GM18502 (cell line): Measurements from ENCODE around the gene SOD1.
"Not testable (repeated sequence)": the region's sequence is repeated elsewhere in the genome, so short reads cannot be mapped to it uniquely, and the experiment has no call there.

Experiments used
- ATAC-seq: cut with Tn5 transposase; IDR thresholded peaks from one replicate; pipeline ENCODE4 v1.9.1; 2021; ENCODE audit warnings: mild to moderate bottlenecking; ENCODE audit not compliant: unreplicated experiment, poor library complexity

Gene SOD1

GRCh38 chr21:31659536-31660258 is at the start of gene SOD1:
TSS of gene SOD1 (plus strand) at chr21:31659693. CDS start at chr21:31659770, 77 bp downstream.
- peak; percentile 93 for ATAC-seq

GRCh38 chr21:31611445-31611844 is 48.0 kb upstream of the SOD1 start:
- ATAC-seq = no peak

- ATAC-seq = no peak
Observed at GRCh38 chr21:31612894-31613785, 46.4 kb upstream of the SOD1 start.

GRCh38 chr21:31614705-31615104 is 44.8 kb upstream of the SOD1 start:
- no peak for ATAC-seq

GRCh38 chr21:31616216-31616615 is 43.3 kb upstream of the SOD1 start:
- ATAC-seq = no peak

GRCh38 chr21:31618696-31619430 is 40.6 kb upstream of the SOD1 start:
- ATAC-seq = no peak

- ATAC-seq = no peak
Observed at GRCh38 chr21:31622397-31622796, 37.1 kb upstream of the SOD1 start.

GRCh38 chr21:31623664-31624063 is 35.8 kb upstream of the SOD1 start:
- ATAC-seq = no peak

GRCh38 chr21:31624181-31624580 is 35.3 kb upstream of the SOD1 start:
- no peak for ATAC-seq

GRCh38 chr21:31624961-31625491 is 34.5 kb upstream of the SOD1 start:
- ATAC-seq = no peak

- ATAC-seq = no peak
Observed at GRCh38 chr21:31629972-31630711, 29.4 kb upstream of the SOD1 start.

- not testable (repeated sequence) for ATAC-seq
Observed at GRCh38 chr21:31631881-31632280, 27.6 kb upstream of the SOD1 start.

GRCh38 chr21:31634993-31635392 is 24.5 kb upstream of the SOD1 start:
- ATAC-seq = no peak

- no peak for ATAC-seq
Observed at GRCh38 chr21:31636874-31637273, 22.6 kb upstream of the SOD1 start.

- no peak for ATAC-seq
Observed at GRCh38 chr21:31641416-31641922, 18.0 kb upstream of the SOD1 start.

- no peak for ATAC-seq
Observed at GRCh38 chr21:31644643-31645042, 14.8 kb upstream of the SOD1 start.

- peak; percentile 87 for ATAC-seq
Observed at GRCh38 chr21:31647650-31648049, 11.8 kb upstream of the SOD1 start.

- ATAC-seq = no peak
Observed at GRCh38 chr21:31650930-31651329, 8.6 kb upstream of the SOD1 start.

GRCh38 chr21:31651491-31651890 is 8.0 kb upstream of the SOD1 start:
- not testable (repeated sequence) for ATAC-seq

GRCh38 chr21:31654340-31654739 is 5.2 kb upstream of the SOD1 start:
- no peak for ATAC-seq
